CD4-positive, alpha-beta memory T cell (primary cell): Measurements from ENCODE around the gene SAMD4B. TPM values are rescaled to one million over a fixed set of nuclear protein-coding genes. Genes with fewer than 3 reads are reported as not detected.

ENCODE experiments used
- CTCF ChIA-PET: fragments of 350-600 bp; sonication (Branson Sonifier 250); formaldehyde crosslinking; loops from one replicate; lab custom pipeline; 2021; ENCODE audit warnings: inconsistent platforms; ENCODE audit not compliant: partially characterized antibody; lab: Charles Lee
- POLR2A ChIA-PET: fragments of 350-600 bp; sonication (Branson Sonifier 250); formaldehyde crosslinking; loops from one replicate; lab custom pipeline; 2021; ENCODE audit not compliant: partially characterized antibody; lab: Charles Lee
- DNase-seq, 5 donors: peaks; one replicate each; pipeline versions ENCODE4 v3.0.0 to v3.0.0-alpha.2; 2020 to 2022; ENCODE audit warnings: mixed read lengths in 1 of 5
- H3K27ac ChIP-seq: one replicate; pipeline ENCODE4 v1.7.0; 2013; ENCODE audit warnings: low read depth, low read length
- H3K27me3 ChIP-seq: 2 replicates; pipeline ENCODE4 v1.7.0; 2013; ENCODE audit warnings: mild to moderate bottlenecking, low read length, moderate library complexity; ENCODE audit not compliant: insufficient read depth
- H3K36me3 ChIP-seq: 2 replicates; pipeline ENCODE4 v1.7.0; 2013; ENCODE audit warnings: mild to moderate bottlenecking, low read length, moderate library complexity; ENCODE audit not compliant: insufficient read depth
- H3K4me1 ChIP-seq: 2 replicates; pipeline ENCODE4 v1.7.0; 2013; ENCODE audit warnings: mild to moderate bottlenecking, low read length, moderate library complexity; ENCODE audit not compliant: insufficient read depth
- H3K4me3 ChIP-seq, 2 donors: one replicate each; pipeline ENCODE4 v1.7.0; 2013; ENCODE audit warnings: low read length in 2 of 2, mild to moderate bottlenecking in 1 of 2
- H3K9me3 ChIP-seq, 2 donors: one replicate each; pipeline ENCODE4 v1.7.0; 2013; ENCODE audit warnings: low read length in 2 of 2, control low read depth in 1 of 2; ENCODE audit not compliant: control insufficient read depth in 1 of 2
- H3K27ac Mint-ChIP-seq, 7 donors: one replicate each; pipeline ENCODE4 v1.8.0; 2020 to 2021; ENCODE audit warnings: mixed read lengths in 7 of 7, mild to moderate bottlenecking in 6 of 7, inconsistent platforms in 3 of 7, moderate library complexity in 3 of 7
- H3K27me3 Mint-ChIP-seq, 2 donors: one replicate each; pipeline ENCODE4 v1.8.0; 2020 to 2021; ENCODE audit warnings: mixed read lengths in 2 of 2
- H3K36me3 Mint-ChIP-seq, 2 donors: one replicate each; pipeline ENCODE4 v1.8.0; 2020 to 2021; ENCODE audit warnings: mixed read lengths in 2 of 2, inconsistent platforms in 1 of 2, mild to moderate bottlenecking in 1 of 2
- H3K4me1 Mint-ChIP-seq, 4 donors: one replicate each; pipeline ENCODE4 v1.8.0; 2020 to 2021; ENCODE audit warnings: mixed read lengths in 4 of 4, mild to moderate bottlenecking in 1 of 4
- H3K4me3 Mint-ChIP-seq, 8 donors: one replicate each; pipeline ENCODE4 v1.8.0; 2020 to 2021; ENCODE audit warnings: mixed read lengths in 8 of 8, mild to moderate bottlenecking in 7 of 8, moderate library complexity in 6 of 8, inconsistent platforms in 3 of 8
- H3K9me3 Mint-ChIP-seq, 8 donors: one replicate each; pipeline ENCODE4 v1.8.0; 2020 to 2021; ENCODE audit warnings: mixed read lengths in 8 of 8, mild to moderate bottlenecking in 5 of 8, inconsistent platforms in 3 of 8, moderate library complexity in 1 of 8
- intact Hi-C: fragments of 100-400 bp; cut with micrococcal nuclease; formaldehyde crosslinking; loops from one replicate; pipeline ENCODE4 v1.15.1; 2023
- polyA plus RNA-seq, 2 donors: library from polyadenylated mRNA; unstranded; fragments of 300-500 nt; fragmentation: Illumina TruSeq; gene quantifications; one replicate each; pipeline ENCODE4 v1.2.3, GENCODE V29; 2021
- total RNA-seq, 2 experiments: library from RNA; stranded (reverse); gene quantifications; one replicate each; pipeline ENCODE4 v1.2.3, GENCODE V29; 2021

Gene SAMD4B
- total and polyA plus RNA-seq, 4 experiments from 2014 or later = 7.3 to 79.6 (median 42.6) TPM

DNA sequence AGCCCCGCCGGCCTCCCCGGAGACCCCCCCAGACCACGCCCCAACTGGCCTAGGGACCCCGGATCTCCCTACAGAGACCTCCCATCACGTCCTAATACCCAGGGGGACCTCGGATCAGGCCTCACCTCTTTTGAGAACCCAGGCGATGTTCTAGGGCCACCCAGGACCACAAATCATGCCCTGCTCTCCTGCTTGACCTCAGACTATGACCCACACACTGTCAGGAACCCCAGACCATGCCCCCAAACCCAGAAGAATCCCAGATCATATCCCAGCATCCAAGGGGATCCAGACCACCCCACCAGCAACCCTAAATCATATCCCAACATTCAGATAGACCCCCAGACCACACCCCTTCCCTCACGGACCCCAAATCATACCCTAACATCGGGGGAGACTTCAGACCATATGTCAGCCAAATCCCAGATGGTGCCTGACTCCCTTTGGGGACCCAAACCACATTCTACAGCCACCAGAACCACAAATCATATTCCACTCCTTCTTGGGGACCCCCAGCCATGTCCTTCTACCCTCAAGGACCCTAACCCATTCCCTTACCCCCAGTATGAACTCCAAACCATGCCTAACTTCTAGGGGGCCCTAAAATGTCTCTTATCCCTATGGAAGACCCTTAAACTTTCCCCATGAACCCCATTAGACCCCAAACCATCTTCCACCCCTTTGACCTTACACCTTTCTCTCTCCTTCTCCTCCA is 20.9 kb upstream of the SAMD4B start:
- Mint-ChIP-seq H3K27ac (peak overlapping the region; percentile 82 to 93 (median 90)), H3K9me3 (no peaks in the 10 kb centered on the region), H3K4me1 (peaks cover 15 to 37% (median 27%) of the 10 kb centered on the region in 4 donors), H3K27me3 (no peaks in the 10 kb centered on the region), H3K36me3 (peaks cover 9 to 10% of the 10 kb centered on the region in 2 donors), H3K4me3 (peak overlapping the region; percentile 51 to 87 (median 82))
- Histone ChIP-seq H3K36me3 (peaks cover 2% of the 10 kb centered on the region), H3K27ac (peak overlapping the region; percentile 45), H3K9me3 (no peaks in the 10 kb centered on the region), H3K27me3 (no peaks in the 10 kb centered on the region), H3K4me1 (peaks cover 13% of the 10 kb centered on the region), H3K4me3 (no peak overlapping the region)
- ChIA-PET CTCF (no interaction called here), POLR2A (interaction anchor here (0.7 to 1.5 kb wide), 2 partner anchors 15 to 203 kb away, joined by 4 to 7 read pairs; partner anchors contain the start of gene GMFG)
- intact Hi-C loops = loop anchor here (10.0 kb wide), 1 partner anchor 214 kb away; the partner anchor contains the start of gene EID2B
- peak in 1 of 5 donors; percentile 52 for DNase-seq

- Histone ChIP-seq H3K9me3 (no peaks in the 10 kb centered on the region), H3K36me3 (peaks cover 4% of the 10 kb centered on the region), H3K4me1 (peaks cover 14% of the 10 kb centered on the region), H3K27ac (no peak overlapping the region), H3K4me3 (no peak overlapping the region), H3K27me3 (no peaks in the 10 kb centered on the region)
- no peaks in the 10 kb centered on the region for H3K27me3 Mint-ChIP-seq
- H3K4me1 Mint-ChIP-seq = peaks cover 17 to 37% (median 27%) of the 10 kb centered on the region in 4 donors
- no peak for DNase-seq
- intact Hi-C loops = loop anchor here (10.0 kb wide), 1 partner anchor 213 kb away; the partner anchor contains the start of gene EID2B
- POLR2A ChIA-PET = interaction anchor here (0.7 to 2.7 kb wide), 2 partner anchors 14 to 204 kb away, joined by 4 to 15 read pairs; partner anchors contain the start of gene GMFG
- peak overlapping the region; percentile 82 to 93 (median 90) for H3K27ac Mint-ChIP-seq
- H3K36me3 Mint-ChIP-seq = peaks cover 9 to 13% of the 10 kb centered on the region in 2 donors
- no peaks in the 10 kb centered on the region for H3K9me3 Mint-ChIP-seq
- peak overlapping the region; percentile 51 to 87 (median 82) for H3K4me3 Mint-ChIP-seq
- CTCF ChIA-PET = interaction anchor here (2.1 kb wide), 1 partner anchor 199 kb away, joined by 8 read pairs; no protein-coding TSS in a partner anchor
Measured at GRCh38 chr19:39321832-39322176, 20.4 kb upstream of the SAMD4B start.

DNA sequence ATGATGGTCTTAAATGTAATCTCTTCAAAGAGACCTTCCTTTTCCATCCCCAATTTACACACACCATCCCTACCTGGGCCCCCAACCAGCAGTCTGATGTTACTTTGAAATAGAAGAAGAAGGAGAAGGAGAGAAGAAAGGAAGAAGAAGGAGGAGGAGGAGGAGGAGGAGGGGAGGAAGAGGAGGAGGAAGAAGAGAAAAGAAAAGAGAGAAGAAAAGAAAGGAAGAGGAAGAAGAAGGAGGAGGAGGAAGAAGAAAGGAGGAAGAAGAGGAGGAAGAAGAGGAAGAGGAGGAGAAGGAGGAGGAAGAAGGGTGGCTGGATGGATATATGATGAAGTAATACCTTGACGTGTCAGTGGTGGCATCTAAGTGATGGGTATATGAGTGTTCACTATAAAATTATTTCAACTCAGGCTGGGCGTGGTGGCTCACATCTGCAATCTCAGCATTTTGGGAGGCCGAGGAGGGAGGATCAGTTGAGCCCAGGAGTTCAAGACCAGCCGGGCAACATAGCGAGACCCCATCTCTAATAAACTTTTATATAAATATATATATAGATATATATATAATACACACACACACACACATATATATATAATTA is 17.9 kb upstream of the SAMD4B start:
- POLR2A ChIA-PET = interaction anchor here (1.1 to 2.7 kb wide), 2 partner anchors 10 to 11 kb away, joined by 3 to 15 read pairs; partner anchors contain the start of gene GMFG
- Mint-ChIP-seq H3K9me3 (no peaks in the 10 kb centered on the region), H3K4me3 (peak overlapping the region in 2 of 8 donors; percentile 31 to 42), H3K27ac (peak overlapping the region; percentile 48 to 94 (median 76)), H3K4me1 (peaks cover 19 to 47% (median 31%) of the 10 kb centered on the region in 4 donors), H3K27me3 (no peaks in the 10 kb centered on the region), H3K36me3 (peaks cover 10 to 32% of the 10 kb centered on the region in 2 donors)
- Histone ChIP-seq H3K4me3 (no peak overlapping the region), H3K36me3 (peaks cover 24% of the 10 kb centered on the region), H3K27me3 (no peaks in the 10 kb centered on the region), H3K9me3 (no peaks in the 10 kb centered on the region), H3K4me1 (peaks cover 36% of the 10 kb centered on the region), H3K27ac (no peak overlapping the region)
- CTCF ChIA-PET = interaction anchor here (0.7 kb wide), 1 partner anchor 12 kb away, joined by 3 read pairs; no protein-coding TSS in a partner anchor
- intact Hi-C loops = loop anchor here (10.0 kb wide), 1 partner anchor 210 kb away; the partner anchor contains the start of gene EID2B
- no peak for DNase-seq

- H3K27ac ChIP-seq = no peak overlapping the region
- Mint-ChIP-seq H3K4me3 (no peak overlapping the region), H3K36me3 (peaks cover 11 to 41% of the 10 kb centered on the region in 2 donors), H3K27me3 (no peaks in the 10 kb centered on the region), H3K4me1 (peaks cover 19 to 54% (median 35%) of the 10 kb centered on the region in 4 donors), H3K27ac (peak overlapping the region; percentile 13 to 84 (median 67)), H3K9me3 (no peaks in the 10 kb centered on the region)
- H3K4me3 ChIP-seq = no peak overlapping the region
- DNase-seq = no peak
- CTCF ChIA-PET = interaction anchor here (1.2 to 6.4 kb wide), 5 partner anchors 10 to 216 kb away, joined by 3 to 57 read pairs (median 7); partner anchors contain the start of genes GMFG and PAK4
- H3K9me3 ChIP-seq = no peaks in the 10 kb centered on the region
- intact Hi-C loops = loop anchor here (5.0 to 10.0 kb wide), 2 partner anchors 209 to 274 kb away; partner anchors contain the start of gene EID2B
- POLR2A ChIA-PET = interaction anchor here (0.7 to 2.5 kb wide), 6 partner anchors 8 to 110 kb away, joined by 3 to 12 read pairs (median 4); partner anchors contain the start of genes GMFG, RPS16 and SAMD4B
- H3K4me1 ChIP-seq = peaks cover 43% of the 10 kb centered on the region
- H3K36me3 ChIP-seq = peaks cover 27% of the 10 kb centered on the region
- no peaks in the 10 kb centered on the region for H3K27me3 ChIP-seq
Measured at GRCh38 chr19:39325778-39326665, 16.2 kb upstream of the SAMD4B start.

DNA sequence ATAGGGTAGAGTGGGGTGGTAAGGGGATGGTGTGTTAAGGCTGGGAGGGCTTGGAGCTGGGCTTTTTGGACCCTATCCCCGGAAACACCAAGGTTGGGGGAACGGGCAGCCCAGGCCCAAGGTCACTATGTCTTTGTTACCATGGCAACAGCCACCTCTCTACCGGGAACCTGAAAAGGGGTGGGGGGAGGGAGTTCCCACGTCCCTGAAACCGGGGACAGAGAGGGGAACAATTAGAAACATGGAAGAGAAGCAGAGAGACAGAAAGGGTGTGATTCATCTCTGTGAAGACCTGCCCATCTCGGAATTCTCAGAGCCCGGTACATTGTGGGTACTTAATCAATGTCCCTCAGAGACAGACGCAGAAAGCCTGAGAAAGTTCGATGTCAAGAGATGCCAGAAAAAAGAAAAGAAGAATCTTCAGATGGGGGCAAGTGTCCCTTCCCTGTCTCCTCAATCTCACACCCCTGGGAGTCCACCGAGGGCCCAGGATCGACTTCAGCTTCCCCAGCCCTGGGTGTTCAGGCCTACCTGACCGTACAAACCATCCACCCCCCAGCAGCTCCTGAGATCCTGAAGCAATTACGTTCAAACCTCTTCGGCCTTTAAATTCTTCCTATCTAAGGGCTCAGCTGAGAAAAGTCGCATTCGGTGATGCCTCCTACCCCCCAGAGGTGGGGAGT is 14.7 kb upstream of the SAMD4B start:
- Mint-ChIP-seq H3K4me3 (no peak overlapping the region), H3K36me3 (peaks cover 11 to 48% of the 10 kb centered on the region in 2 donors), H3K9me3 (no peaks in the 10 kb centered on the region), H3K4me1 (peaks cover 19 to 49% (median 31%) of the 10 kb centered on the region in 4 donors), H3K27ac (peak overlapping the region; percentile 73 to 92 (median 87)), H3K27me3 (no peaks in the 10 kb centered on the region)
- DNase-seq = no peak
- peak overlapping the region; percentile 18 for H3K27ac ChIP-seq
- no peak overlapping the region for H3K4me3 ChIP-seq
- H3K9me3 ChIP-seq = no peaks in the 10 kb centered on the region
- intact Hi-C loops = loop anchor here (1.0 to 10.0 kb wide), 4 partner anchors 115 to 275 kb away; partner anchors contain the start of gene EID2B
- CTCF ChIA-PET = interaction anchor here (0.7 to 6.4 kb wide), 15 partner anchors 8 to 365 kb away, joined by 3 to 57 read pairs (median 6); partner anchors contain the start of genes GMFG, PAK4 and SAMD4B
- H3K36me3 ChIP-seq = peaks cover 30% of the 10 kb centered on the region
- peaks cover 57% of the 10 kb centered on the region for H3K4me1 ChIP-seq
- POLR2A ChIA-PET = interaction anchor here (0.7 to 2.5 kb wide), 8 partner anchors 8 to 244 kb away, joined by 3 to 12 read pairs (median 4); partner anchors contain the start of genes GMFG, MED29, PAF1 and PAK4
- no peaks in the 10 kb centered on the region for H3K27me3 ChIP-seq
